Sigmoid colon (tissue), 7 donors: Measurements from ENCODE around the gene CBR3. TPM values are rescaled to one million over a fixed set of nuclear protein-coding genes. Genes with fewer than 3 reads are reported as not detected.

Source experiments
- DNase-seq: peaks from one replicate; pipeline ENCODE4 v3.0.0-alpha.2; 2019
- H3K27ac ChIP-seq, 4 donors: fragments of 200-600 bp; sonication (generic); one replicate each; pipeline ENCODE4 v1.5.1; 2016 to 2019; ENCODE audit warnings: mild to moderate bottlenecking in 1 of 4
- H3K27me3 ChIP-seq, 3 donors: fragments of 200-600 bp; sonication (generic); one replicate each; pipeline ENCODE4 v1.5.1; 2019; ENCODE audit warnings: mild to moderate bottlenecking in 1 of 3
- H3K36me3 ChIP-seq, 4 donors: fragments of 200-600 bp; sonication (generic); one replicate each; pipeline ENCODE4 v1.5.1; 2016 to 2019
- H3K4me1 ChIP-seq, 4 donors: fragments of 200-600 bp; sonication (generic); one replicate each; pipeline ENCODE4 v1.5.1; 2017 to 2019
- H3K4me3 ChIP-seq, 4 donors: fragments of 200-600 bp; sonication (generic); one replicate each; pipeline ENCODE4 v1.5.1; 2017 to 2019; ENCODE audit warnings: mild to moderate bottlenecking in 2 of 4, moderate library complexity in 1 of 4
- H3K9me3 ChIP-seq, 4 donors: fragments of 200-600 bp in 3 of 4; sonication (generic) in 3 of 4; one replicate each; pipeline versions ENCODE4 v1.5.1 to v1.6.1; 2013 to 2019
- EP300 ChIP-seq, 4 donors: sonication (generic); formaldehyde crosslinking; IDR thresholded peaks; one replicate each; pipeline ENCODE4 v1.6.1; 2017; ENCODE audit warnings: antibody characterized with exemption in 4 of 4
- POLR2A ChIP-seq, 2 donors: fragments of 450-650 bp; IDR thresholded peaks; one replicate each; pipeline ENCODE4 v1.6.1; 2016; ENCODE audit warnings: antibody characterized with exemption in 2 of 2, mild to moderate bottlenecking in 2 of 2, moderate library complexity in 2 of 2
- POLR2AphosphoS5 ChIP-seq, 4 donors: sonication (generic); formaldehyde crosslinking; IDR thresholded peaks; one replicate each; pipeline ENCODE4 v1.6.1; 2017; ENCODE audit warnings: antibody characterized with exemption in 4 of 4
- WGBS, 2 donors: extraction: QIAGEN DNeasy Blood & Tissue Kit; methylation state at CpG; one replicate each; pipeline ENCODE4 v1.1.7; 2013; 5-methylcytosine and 5-hydroxymethylcytosine counted together
- intact Hi-C: fragments of 100-400 bp; cut with DNase I; formaldehyde crosslinking; loops from one replicate; pipeline ENCODE4 v1.15.1; 2023
- polyA plus RNA-seq, 3 donors: library from polyadenylated mRNA; stranded (reverse); fragments of 200-250 nt; gene quantifications; one replicate each; pipeline ENCODE4 v1.2.3, GENCODE V29; 2013
- total RNA-seq, 4 donors: library from RNA; depleted of rRNA; stranded (reverse); fragments of >200 nt; gene quantifications; one replicate each; pipeline ENCODE4 v1.1.0, GENCODE V29; 2016
- TF ChIP-seq, protein P1 (sequence below), 4 experiments: fragments of 450-650 bp in 3 of 4; fragments of 200-600 bp in 1 of 4; IDR thresholded peaks; one replicate each; pipeline ENCODE4 v1.5.1; 2016 to 2019; ENCODE audit warnings: antibody characterized with exemption in 4 of 4, mild to moderate bottlenecking in 3 of 4, moderate library complexity in 2 of 4
- donor health status: healthy with polysubstance abuse.
- donor health status: Bipolar disorder and iron deficiency.
- donor health status: healthy.

Gene CBR3
- total and polyA plus RNA-seq, 7 donors = 2.3 to 17.8 (median 10.2) TPM

DNA sequence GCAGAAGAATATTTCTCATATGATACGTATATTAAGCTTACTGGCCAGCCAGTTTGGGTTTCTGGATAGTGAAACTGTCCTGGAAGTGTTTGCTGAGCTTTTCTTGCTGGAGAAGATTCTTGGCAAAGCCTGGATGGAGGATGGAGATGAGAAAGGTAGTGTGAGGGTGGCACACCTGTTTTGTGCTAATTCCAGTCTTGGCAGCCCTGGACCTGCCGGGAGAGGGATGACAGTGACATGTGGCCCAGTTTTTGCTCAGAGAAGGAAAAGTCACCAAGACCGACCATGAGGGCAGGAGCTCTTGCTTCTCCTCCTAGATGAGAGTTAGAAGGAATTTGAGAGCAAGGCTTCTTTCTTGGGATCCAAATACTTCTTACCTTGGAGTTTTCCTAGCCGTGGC is 55.9 kb downstream of the CBR3 start:
- H3K36me3 ChIP-seq = no peaks in the 10 kb centered on the region
- DNase-seq = no peak
- WGBS, 2 donors = 91 to 95% methylated on average over 4 of the region's 4 CpGs
- no peaks in the 10 kb centered on the region for H3K27me3 ChIP-seq
- H3K4me3 ChIP-seq = no peak overlapping the region
- intact Hi-C loops = no loop called here
- H3K27ac ChIP-seq = no peak overlapping the region
- H3K4me1 ChIP-seq = peaks cover 0 to 18% (median 14%) of the 10 kb centered on the region in 4 donors
- no peaks in the 10 kb centered on the region for H3K9me3 ChIP-seq
- TF ChIP-seq EP300 (IDR thresholded peaks at IDR 0.05) (no peak), POLR2AphosphoS5 (IDR thresholded peaks at IDR 0.05) (no peak), POLR2A (IDR thresholded peaks at IDR 0.05) (no peak)
- TF ChIP-seq, protein P1, sequence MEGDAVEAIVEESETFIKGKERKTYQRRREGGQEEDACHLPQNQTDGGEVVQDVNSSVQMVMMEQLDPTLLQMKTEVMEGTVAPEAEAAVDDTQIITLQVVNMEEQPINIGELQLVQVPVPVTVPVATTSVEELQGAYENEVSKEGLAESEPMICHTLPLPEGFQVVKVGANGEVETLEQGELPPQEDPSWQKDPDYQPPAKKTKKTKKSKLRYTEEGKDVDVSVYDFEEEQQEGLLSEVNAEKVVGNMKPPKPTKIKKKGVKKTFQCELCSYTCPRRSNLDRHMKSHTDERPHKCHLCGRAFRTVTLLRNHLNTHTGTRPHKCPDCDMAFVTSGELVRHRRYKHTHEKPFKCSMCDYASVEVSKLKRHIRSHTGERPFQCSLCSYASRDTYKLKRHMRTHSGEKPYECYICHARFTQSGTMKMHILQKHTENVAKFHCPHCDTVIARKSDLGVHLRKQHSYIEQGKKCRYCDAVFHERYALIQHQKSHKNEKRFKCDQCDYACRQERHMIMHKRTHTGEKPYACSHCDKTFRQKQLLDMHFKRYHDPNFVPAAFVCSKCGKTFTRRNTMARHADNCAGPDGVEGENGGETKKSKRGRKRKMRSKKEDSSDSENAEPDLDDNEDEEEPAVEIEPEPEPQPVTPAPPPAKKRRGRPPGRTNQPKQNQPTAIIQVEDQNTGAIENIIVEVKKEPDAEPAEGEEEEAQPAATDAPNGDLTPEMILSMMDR (IDR thresholded peaks at IDR 0.05) = no peak

- intact Hi-C loops = no loop called here
- Histone ChIP-seq H3K36me3 (no peaks in the 10 kb centered on the region), H3K27ac (no peak overlapping the region), H3K4me1 (peaks cover 0 to 13% (median 11%) of the 10 kb centered on the region in 4 donors), H3K4me3 (no peak overlapping the region), H3K9me3 (no peaks in the 10 kb centered on the region), H3K27me3 (no peaks in the 10 kb centered on the region)
- no peak for DNase-seq
- 87 to 88% methylated on average over 7 of the region's 7 CpGs for WGBS, 2 donors
- no peak for TF ChIP-seq POLR2AphosphoS5 (IDR thresholded peaks at IDR 0.05)
- no peak for TF ChIP-seq POLR2A (IDR thresholded peaks at IDR 0.05)
- no peak for TF ChIP-seq EP300 (IDR thresholded peaks at IDR 0.05)
- TF ChIP-seq, protein P1 (IDR thresholded peaks at IDR 0.05) = no peak
Observed at GRCh38 chr21:36193200-36193599, 58.3 kb downstream of the CBR3 start.

GRCh38 chr21:36194024-36194423 is 59.1 kb downstream of the CBR3 start:
- Histone ChIP-seq H3K4me3 (no peak overlapping the region), H3K9me3 (no peaks in the 10 kb centered on the region), H3K36me3 (peaks cover 0 to 5% (median 0%) of the 10 kb centered on the region in 4 donors), H3K4me1 (peaks cover 0 to 5% (median 3%) of the 10 kb centered on the region in 4 donors), H3K27ac (no peak overlapping the region), H3K27me3 (no peaks in the 10 kb centered on the region)
- TF ChIP-seq, protein P1 (IDR thresholded peaks at IDR 0.05) = no peak
- TF ChIP-seq POLR2AphosphoS5 (IDR thresholded peaks at IDR 0.05) = no peak
- no peak for TF ChIP-seq POLR2A (IDR thresholded peaks at IDR 0.05)
- intact Hi-C loops = no loop called here
- 72 to 75% methylated on average over 3 of the region's 3 CpGs for WGBS, 2 donors
- no peak for DNase-seq

DNA sequence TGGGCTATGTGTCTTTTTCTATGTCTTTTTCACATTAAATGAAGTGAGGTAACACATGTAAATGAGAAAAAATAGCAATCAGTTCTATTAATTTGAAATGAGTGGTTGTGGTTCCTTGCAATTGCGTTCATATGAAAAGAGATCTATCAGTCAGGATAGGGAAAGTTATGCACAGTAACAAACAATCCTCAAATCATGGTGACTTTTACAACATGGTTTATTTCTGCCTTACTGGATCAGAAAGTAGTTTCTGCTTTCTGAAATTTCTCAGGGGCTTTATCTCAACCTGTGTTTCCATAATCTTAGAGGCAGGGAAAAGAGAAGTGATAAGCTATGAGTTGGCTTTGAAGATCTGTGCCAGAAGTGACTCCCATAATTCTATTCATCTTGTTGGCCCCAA is 60.7 kb downstream of the CBR3 start:
- TF ChIP-seq, protein P1 (IDR thresholded peaks at IDR 0.05) = no peak
- TF ChIP-seq POLR2AphosphoS5 (IDR thresholded peaks at IDR 0.05) (no peak), EP300 (IDR thresholded peaks at IDR 0.05) (no peak), POLR2A (IDR thresholded peaks at IDR 0.05) (no peak)
- intact Hi-C loops = no loop called here
- no peak overlapping the region for H3K4me3 ChIP-seq
- DNase-seq = no peak
- H3K9me3 ChIP-seq = no peaks in the 10 kb centered on the region
- WGBS, 2 donors = 93 to 98% methylated on average over 1 of the region's 1 CpG
- H3K4me1 ChIP-seq = no peaks in the 10 kb centered on the region
- no peaks in the 10 kb centered on the region for H3K27me3 ChIP-seq
- H3K27ac ChIP-seq = no peak overlapping the region
- H3K36me3 ChIP-seq = peaks cover 0 to 21% (median 2%) of the 10 kb centered on the region in 4 donors

Other genes starting within 250 kb of the CBR3 start
- 10 to 100 TPM; 14.3 to 19.9 (median 14.8) TPM for gene SETD4, start 74.6 kb upstream of the CBR3 start, total RNA-seq
- gene SETD4, start 74.6 kb upstream of the CBR3 start, polyA plus RNA-seq = 10 to 100 TPM in 1 of 3 donors, 1 to 10 TPM in 2; 4.8 to 11.0 (median 6.2) TPM
- 100 to 1,000 TPM; 102 to 264 (median 159) TPM for gene CBR1, start 65.1 kb upstream of the CBR3 start, total RNA-seq
- gene CBR1, start 65.1 kb upstream of the CBR3 start, polyA plus RNA-seq = 100 to 1,000 TPM; 110 to 214 (median 180) TPM
- gene DOP1B, start 21.7 kb downstream of the CBR3 start, total RNA-seq = 10 to 100 TPM in 2 of 4 donors, 1 to 10 TPM in 2; 7.4 to 14.7 (median 9.8) TPM
- gene DOP1B, start 21.7 kb downstream of the CBR3 start, polyA plus RNA-seq = 10 to 100 TPM; 12.5 to 20.7 (median 13.8) TPM
- 10 to 100 TPM; 39.5 to 59.8 (median 48.4) TPM for gene MORC3, start 185.1 kb downstream of the CBR3 start, total RNA-seq
- gene MORC3, start 185.1 kb downstream of the CBR3 start, polyA plus RNA-seq = 10 to 100 TPM; 12.0 to 18.0 (median 14.9) TPM